Kidney epithelial cell (primary cell): ENCODE data around the gene FBRSL1. TPM values are rescaled to one million over a fixed set of nuclear protein-coding genes. Genes with fewer than 3 reads are reported as not detected.

Experiments
- DNase-seq: peaks from one replicate; pipeline ENCODE4 v3.0.0-alpha.2; 2010; ENCODE audit warnings: low read depth
- H3K27me3 ChIP-seq: 2 replicates; pipeline ENCODE4 v1.6.0; 2011; ENCODE audit warnings: low read length; ENCODE audit not compliant: control insufficient read depth, insufficient read depth
- H3K36me3 ChIP-seq: 2 replicates; pipeline ENCODE4 v1.5.1; 2011; ENCODE audit warnings: low read length; ENCODE audit not compliant: control insufficient read depth, insufficient read depth
- H3K4me3 ChIP-seq: 2 replicates; pipeline ENCODE4 v1.5.1; 2011; ENCODE audit warnings: low read depth, mild to moderate bottlenecking, control low read depth, low read length
- CTCF ChIP-seq: IDR thresholded peaks from 2 replicates; pipeline ENCODE4 v1.5.1; 2011; ENCODE audit warnings: mild to moderate bottlenecking, moderate library complexity, low read length, control low read depth, inconsistent platforms; ENCODE audit not compliant: insufficient read depth, poor library complexity, severe bottlenecking
- total RNA-seq: library from RNA; depleted of rRNA; stranded (reverse); fragments of >200 nt; gene quantifications from 2 replicates; pipeline ENCODE4 v1.2.3, GENCODE V29; 2015

The FBRSL1 gene
- total RNA-seq, 1 donor from 2014 or later, result 22.9 TPM

GRCh38 chr12:132537836-132538662 is 48.1 kb downstream of the FBRSL1 start:
- no peak for TF ChIP-seq CTCF
- H3K36me3 ChIP-seq, result no peaks in the 10 kb centered on the region
- DNase-seq, result no peak
- H3K4me3 ChIP-seq, result no peak overlapping the region
- H3K27me3 ChIP-seq, result peaks cover 5% of the 10 kb centered on the region

GRCh38 chr12:132538663-132538990 is 48.7 kb downstream of the FBRSL1 start:
- Histone ChIP-seq H3K4me3 (no peak overlapping the region), H3K27me3 (peaks cover 5% of the 10 kb centered on the region), H3K36me3 (no peaks in the 10 kb centered on the region)
- no peak for TF ChIP-seq CTCF
- DNase-seq, result no peak

GRCh38 chr12:132539016-132539773 is 49.2 kb downstream of the FBRSL1 start:
- Histone ChIP-seq H3K27me3 (peaks cover 7% of the 10 kb centered on the region), H3K4me3 (no peak overlapping the region)

GRCh38 chr12:132540436-132540835 is 50.5 kb downstream of the FBRSL1 start:
- no peak overlapping the region for H3K4me3 ChIP-seq

More at GRCh38 chr12:132539016-132539773, 49.2 kb downstream of the FBRSL1 start:
- no peak for DNase-seq
- no peak for TF ChIP-seq CTCF
- H3K36me3 ChIP-seq, result no peaks in the 10 kb centered on the region

GRCh38 chr12:132541200-132541599 is 51.2 kb downstream of the FBRSL1 start:
- peaks cover 18% of the 10 kb centered on the region for H3K27me3 ChIP-seq
- no peak for TF ChIP-seq CTCF
- no peak for DNase-seq
- H3K36me3 ChIP-seq, result no peaks in the 10 kb centered on the region
- no peak overlapping the region for H3K4me3 ChIP-seq

More at GRCh38 chr12:132540436-132540835, 50.5 kb downstream of the FBRSL1 start:
- no peak for TF ChIP-seq CTCF
- Histone ChIP-seq H3K27me3 (peaks cover 11% of the 10 kb centered on the region), H3K36me3 (no peaks in the 10 kb centered on the region)
- DNase-seq, result no peak
